HG03175 (cell line): ENCODE data around the gene MYOM1.

Source experiments
- ATAC-seq: cut with Tn5 transposase; IDR thresholded peaks from one replicate; pipeline ENCODE4 v1.9.1; 2021; ENCODE audit warnings: mild to moderate bottlenecking, moderate library complexity; ENCODE audit not compliant: unreplicated experiment

The MYOM1 gene

DNA sequence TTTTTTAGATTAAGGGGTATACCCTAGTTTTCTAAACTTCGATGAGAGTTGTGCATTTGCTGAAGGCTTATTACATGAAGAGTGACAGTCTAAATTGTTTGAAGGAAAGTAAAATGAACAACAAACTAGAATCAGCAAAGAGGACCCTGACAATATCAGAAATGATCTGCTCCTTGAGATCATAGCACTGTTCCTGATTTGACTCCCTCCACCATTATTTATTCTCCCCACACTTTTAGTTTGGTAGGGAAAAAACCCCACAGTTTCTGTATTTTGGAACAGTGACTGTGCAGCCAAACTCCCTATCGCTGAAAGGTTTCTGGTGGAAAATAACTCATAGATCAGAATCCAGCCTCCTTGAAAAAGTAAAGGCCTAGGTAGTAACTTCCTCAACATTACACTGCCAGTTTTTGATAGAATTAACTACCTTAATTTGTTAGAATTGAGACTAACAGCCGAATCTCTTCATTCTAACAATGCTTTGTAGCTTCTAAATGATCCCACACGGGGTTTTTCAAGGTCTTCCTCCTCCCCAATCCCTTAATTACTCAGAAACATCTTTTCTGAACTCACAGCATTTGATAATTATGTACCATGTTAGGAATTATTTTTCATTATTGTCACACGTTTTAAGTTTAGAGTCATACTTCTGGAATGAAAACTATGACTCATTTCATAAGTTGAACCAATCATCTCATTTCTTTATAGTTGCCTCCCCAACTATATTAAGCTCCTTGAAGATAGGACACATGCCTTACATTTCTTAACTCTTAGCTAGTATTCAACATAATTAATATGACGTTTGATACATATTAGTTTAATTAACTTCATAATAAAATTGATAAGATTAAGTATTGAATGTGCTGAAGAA is 30.7 kb upstream of the MYOM1 start:
- no peak for ATAC-seq

DNA sequence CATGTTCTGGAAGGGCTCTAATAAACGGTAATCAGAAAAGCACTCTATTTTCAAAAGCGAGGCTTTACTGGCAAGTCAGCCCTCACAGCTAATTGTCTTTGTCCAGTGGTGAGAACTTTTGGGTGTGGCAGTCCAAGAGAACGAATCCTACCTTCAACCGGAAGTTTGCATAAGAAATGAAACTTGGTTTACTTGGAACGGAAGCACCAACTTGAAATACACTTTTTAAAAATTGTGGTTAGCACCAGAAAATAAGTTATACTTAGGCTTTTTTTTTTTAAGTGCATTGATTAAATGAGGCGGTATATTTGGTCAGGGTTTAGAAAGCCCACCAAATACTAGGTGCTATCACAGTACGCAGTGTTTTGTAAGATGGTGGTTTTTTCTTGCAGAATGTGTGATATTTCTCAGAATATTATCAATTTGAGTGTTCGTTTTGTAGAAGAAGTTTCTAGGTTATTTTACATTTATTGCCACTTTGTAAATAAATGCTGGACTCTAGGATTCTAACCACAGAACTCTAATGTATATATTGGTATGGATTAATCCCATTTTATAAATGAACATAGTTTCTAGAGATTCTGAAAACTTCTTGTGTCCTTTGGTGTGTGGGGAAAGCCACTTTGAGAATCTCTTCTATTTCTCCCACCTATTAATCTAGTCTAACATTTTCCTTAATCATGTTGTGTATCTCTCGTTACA is 29.0 kb upstream of the MYOM1 start:
- no peak for ATAC-seq

DNA sequence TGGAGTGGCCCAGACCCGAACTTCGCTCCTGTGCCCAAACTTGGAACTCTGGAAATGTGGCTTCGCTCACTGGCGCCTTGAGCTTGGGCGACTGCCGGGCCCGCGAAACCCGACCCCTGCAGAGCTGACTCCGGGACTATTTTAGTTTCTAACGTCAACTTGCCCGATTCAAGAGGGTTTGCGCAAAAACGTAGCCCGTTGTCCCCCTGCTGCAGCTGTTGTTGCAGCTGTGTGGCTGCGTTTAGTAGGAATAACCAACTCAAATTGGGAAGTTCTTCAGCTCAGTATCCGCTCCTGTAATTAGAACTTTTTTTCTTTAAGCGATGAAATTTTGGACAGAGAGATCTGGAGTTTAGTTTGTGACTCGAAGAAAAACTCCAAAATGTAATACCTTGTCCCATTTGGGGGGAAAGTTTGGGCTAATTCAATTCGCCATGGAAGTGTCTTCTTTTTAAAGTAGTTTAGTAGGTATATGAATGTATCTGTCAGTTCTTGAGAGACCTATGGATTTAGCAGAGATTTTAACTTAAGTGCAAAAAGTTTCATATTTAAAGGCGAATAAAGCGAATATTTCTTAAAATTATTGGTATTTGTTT is 28.4 kb upstream of the MYOM1 start:
- ATAC-seq: no peak

DNA sequence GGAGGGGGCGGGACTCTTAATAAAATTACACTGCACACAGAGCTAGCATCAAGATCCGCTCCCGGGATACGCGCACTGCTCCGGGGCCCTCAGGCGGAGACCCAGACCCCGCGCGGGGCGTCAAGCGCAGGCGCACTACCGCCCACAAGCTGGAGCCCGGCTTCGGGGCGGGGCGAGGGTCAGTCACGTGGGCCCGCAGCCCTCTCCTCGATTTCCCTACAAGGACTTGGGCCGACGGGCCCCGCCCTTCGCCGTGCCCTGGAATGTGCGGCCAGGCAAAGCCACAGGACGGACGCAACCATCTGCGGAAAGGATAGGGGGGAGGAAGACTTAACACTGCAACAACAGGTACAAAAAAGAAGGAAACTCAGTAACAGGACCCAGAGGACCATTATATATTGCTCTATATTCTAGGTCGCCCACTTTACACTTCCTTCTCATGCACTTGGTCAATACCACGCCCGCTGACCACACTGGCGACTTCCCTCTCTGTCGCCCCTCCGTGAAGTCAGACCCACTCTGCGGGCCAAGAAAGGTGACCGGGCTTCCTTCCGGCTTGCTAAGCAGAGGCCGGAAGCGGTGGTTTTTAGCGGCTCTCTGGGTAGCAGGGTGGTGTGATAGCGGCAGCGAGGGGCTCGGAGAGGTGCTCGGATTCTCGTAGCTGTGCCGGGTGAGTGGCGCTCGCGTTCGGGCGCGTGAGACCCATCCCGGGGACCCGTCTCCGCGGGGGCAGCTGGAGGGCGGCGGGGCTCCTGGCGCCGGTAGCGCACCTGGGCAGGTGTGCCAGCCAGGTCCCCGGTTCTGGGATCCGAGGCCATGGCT is 27.7 kb upstream of the MYOM1 start, which contains the start of gene MYL12A:
Gene MYL12A, plus strand, starts transcription at position 562 of the 822 bp plus-strand sequence. CDS start 5,447 bp downstream, outside the sequence.
- peak; percentile 86 for ATAC-seq

DNA sequence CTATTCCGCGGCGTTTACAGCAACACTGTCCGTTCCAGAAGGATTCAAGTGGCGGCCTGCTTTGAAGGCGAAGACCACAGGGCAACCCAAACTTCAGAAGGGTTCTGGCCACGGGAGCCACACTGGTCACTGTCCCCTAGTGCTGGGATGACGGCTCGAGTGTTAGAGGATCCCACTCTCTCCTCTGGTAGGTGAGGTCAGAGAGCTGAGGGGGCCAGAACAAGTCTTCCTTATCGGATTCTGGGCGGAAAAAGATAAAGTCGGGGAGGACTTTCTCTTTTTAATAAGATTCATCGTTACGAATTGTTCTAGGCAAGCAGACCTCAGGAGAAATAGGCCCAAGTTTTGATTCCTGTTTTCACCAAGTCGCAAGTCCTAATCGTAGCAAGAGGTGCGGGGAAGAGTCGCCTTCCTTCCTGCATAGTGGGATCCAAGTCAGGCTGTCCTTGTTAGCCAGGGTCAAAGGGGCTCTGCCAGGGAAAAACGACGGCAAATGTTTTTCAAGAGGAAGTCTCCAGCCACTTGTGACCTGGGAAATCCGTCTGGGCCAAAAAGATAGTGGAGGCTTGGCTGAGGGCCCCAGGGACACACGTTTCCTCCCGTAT is 27.0 kb upstream of the MYOM1 start:
- ATAC-seq: peak; percentile 1

DNA sequence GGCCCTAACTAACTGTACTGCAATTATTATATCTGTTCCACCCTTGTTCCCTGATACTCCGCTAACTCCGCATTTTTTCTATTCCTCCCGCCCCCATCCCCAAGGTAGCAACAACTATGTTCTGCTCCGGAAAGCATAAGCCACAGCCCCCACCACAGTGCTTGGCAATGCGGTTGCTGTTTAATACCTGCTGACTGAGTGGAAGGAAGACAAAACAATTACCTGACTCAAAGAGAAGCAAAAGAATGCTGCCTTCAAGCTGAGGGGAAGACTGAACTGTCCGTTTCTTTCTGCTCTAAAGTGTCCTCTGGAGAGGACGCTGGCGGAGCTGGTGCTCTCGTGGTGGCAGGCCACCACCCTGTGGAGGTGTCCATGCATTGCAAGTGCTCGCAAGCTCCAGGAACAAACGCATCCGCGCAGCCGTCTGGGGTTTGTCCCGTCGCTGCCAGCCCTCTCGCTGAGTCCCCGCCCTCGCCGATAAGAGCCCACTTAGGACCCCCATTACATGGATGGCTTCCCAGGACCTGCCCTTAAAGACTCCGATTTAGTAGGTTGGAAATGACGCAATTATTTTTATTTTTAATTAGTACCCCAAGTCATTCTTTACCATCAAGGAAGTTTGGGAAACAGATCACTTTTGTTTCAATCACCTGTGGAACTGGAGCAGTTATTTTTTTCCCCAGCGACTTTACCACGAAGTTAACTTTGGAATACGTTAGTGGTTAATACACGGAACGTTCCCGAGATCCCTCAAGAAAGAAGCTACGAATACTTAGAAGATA is 26.3 kb upstream of the MYOM1 start:
- peak; percentile 54 for ATAC-seq

DNA sequence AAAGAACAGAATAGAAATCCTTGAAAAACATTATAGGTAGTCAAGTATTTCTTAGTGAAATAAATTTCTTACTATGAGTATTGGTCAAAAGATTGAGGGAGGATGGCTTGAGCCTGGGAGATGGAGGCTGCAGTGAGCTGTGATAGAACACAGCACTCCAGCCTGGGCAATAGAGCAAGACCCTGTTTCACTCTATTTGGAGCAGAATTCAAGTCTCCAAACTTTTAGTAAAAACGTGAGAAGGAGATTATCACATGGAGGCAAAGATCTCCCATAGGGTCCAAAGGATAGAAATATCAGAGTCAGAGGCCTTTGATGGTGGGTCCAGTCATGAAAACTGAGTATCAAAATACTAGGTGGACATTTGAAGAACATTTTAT is 25.4 kb upstream of the MYOM1 start:
- ATAC-seq: no peak

DNA sequence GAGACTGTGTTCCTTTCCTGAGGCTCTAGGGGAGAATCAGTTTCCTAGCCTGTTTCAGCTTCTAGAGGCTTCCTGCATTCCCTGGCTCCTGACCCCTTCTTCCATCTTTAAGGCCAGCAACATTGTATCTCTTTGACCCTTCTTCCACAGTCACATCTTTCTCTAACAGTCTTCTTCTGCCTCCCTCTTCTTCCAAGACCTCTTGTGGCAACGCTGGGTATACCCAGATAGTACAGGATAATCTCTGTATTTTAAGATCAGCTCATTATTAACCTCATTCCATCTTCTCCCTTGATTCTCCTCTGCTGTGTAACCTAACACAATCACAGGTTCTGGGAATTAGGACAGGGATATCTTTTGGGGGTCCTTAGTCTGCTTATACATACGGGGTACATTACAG is 19.0 kb upstream of the MYOM1 start:
- no peak for ATAC-seq

DNA sequence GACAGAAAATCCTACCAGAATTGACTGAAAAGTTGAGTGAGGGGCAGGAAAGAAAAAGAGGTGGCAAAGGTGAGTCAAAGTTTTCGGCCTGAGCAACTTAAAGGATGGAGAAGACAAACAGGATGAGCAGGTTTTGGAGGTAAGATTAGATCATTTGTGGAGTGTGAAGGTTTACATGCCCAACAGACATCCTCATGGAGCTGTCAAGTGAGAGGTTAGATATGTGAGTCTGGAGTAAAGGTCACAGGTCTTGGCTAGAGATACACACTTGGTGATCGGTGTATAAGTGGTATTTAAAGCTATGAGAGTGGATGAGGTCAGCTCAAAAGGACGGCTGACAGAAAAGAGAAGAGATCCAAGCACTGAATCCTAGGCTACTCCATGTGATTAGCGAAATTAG is 16.7 kb upstream of the MYOM1 start:
- no peak for ATAC-seq

DNA sequence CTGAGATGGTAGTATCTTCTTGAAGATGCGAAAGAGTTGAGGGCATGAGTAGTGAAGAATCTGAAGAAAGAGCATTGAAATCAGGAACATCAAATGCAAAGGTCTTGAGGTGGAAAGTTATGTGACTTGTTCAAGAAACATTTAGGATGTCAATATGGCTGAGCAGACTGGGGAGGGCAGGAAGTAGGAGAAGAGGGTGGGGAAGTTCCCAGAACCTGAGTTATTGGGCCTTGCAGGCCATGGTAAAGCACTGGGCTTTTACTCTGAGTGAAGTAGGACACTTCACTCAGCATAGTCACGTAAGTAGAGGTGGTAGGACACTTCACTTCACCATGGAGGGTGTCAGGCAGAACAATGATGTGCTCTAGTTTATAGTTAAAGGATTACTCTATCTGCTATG is 16.1 kb upstream of the MYOM1 start:
- ATAC-seq: no peak

DNA sequence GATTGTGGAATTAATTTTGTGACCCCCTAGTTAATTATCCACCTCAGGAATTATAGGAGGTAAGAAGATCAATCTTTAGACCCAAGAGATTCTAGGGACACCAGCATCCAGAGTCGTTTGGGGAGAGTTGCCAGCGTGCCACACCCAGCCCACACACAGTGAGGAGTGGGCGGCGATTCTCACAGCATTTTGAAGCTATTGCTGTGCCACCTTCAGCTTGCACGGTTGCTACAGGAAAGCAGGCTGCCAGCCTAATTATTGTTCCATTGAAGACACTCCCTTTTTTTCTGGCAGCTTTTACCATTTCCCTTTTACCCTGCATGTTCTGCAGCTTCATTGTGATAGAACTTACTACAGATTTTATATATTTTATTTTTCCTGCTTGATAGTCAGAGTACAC is 14.7 kb upstream of the MYOM1 start:
- ATAC-seq: no peak

DNA sequence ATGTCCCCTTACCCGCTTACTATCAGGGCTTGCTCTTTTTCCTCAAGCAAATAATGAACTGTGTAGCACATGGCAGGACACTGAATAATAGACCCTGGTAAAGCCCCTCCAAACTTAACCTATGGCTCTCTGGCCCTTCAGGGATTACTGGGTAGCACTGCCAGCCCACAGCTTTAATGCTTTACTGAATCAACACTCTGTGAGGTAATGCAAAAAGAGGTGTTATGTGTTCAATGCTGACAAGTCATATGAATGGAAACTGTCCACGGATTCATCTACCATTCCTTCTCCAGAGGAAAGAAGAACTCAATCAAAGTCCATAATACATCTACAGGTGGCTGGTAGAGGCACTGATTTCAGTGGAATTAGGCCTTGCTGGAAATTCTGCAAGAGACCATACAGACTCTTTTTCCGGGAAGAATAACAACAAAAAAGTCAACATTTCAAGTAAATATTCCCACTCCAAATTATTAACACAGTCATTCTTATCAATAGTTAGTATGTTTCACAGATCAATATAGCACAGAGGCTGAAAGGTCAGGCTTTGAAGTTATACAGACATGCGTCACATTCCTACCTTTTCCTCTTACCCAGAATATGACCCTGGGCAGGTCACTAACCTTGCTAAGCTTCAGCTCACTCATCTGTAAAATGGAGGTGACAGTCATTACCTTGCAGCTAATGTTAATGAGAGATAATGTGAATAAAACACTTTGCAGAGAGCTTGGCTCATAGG is 13.8 kb upstream of the MYOM1 start:
- no peak for ATAC-seq

DNA sequence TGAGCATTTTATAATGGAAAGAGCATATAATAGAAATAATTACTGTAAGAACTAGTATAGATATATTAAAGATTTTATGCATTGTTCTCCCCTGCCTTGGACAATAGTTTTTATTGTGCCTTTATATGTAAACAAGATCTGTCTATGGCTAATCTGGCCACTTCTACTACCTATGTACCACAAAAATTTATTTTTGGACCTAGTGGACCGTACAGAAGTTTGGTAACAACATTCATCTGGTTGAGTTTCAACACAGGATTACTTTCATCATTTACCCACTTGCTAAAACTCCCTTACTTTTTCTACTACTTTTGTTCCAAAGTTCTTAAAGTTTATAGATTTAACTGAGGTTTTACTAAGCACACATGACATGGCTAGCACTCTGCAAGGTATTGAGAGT is 13.2 kb upstream of the MYOM1 start:
- ATAC-seq: no peak

DNA sequence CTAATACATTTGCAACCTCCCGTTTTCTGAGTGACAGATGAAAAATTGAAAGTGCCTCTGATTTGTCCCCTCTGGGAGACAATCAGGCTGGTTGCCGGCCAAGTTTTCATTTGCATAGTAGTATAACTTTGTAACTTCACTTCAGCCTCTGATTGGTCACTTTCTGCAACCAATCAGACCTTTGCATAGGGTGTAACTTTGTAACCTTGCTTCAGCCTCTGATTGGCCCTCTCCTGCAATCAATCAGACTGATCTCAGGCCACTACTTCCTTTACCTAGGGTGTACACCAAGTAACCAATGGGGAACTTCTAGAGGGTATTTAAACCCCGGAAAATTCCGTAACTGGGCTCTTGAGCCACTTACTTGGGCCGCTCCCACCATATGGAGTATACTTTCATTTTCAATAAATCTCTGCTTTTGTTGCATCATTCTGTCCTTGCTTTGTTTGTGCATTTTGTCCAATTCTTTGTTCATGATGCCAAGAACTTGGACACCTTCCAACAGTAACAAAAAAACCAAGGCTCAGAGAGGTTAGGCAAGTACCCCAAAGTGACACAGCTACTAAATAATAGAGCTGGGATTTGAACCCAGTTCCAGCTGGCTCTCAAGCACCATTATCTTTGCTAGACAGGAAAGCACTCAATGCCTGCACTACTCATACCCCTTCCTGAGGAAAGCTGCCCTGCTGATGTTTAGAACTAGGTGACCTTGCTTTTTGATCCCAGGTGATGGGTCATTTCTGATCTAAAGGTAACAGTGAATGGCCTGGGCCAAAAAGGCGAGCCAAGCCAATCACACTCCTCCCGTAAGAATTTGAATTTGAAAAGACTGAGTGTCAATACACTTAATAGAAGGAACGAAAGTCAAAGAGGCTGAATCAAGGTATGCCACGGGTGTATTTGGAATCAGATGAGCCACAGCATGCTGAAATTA is 10.9 kb upstream of the MYOM1 start:
- ATAC-seq: no peak

DNA sequence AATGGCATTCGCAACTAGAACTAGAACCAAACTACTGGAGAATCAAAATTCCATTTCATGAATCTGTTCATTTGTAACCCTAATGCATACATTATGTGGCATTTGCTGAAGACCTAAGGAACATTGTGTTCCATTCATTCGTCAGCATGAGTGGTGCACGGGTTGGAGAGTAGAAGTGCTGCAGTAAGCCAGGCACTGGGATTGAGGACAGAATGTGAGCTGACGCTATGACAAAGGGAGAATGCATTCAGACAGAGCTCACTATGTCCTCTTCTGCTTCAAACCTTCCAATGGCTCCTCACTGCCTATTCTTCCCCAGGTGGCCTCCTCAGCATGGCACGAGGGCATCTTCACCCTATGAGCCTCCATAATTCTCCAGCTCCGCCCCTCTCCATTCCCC is 6.3 kb upstream of the MYOM1 start:
- no peak for ATAC-seq

DNA sequence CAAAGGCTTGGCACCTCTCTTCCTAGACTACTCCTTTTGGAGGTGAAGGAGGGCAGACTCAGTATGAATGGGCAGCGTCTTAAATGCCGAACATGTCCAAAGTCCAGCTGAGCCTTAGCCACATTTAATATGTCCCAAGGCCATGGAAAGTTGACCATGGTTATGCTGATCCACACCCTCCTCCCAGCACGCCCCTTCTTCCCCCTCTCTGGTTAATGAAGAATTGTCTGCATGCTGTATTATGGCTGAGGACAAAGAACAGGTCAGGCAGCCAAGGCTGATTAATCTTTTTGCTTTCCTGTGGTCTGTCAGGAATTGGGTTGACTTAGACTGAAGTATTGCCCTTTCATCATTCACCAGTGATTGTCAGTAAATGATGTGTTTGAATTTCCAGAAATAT is 5.8 kb upstream of the MYOM1 start:
- ATAC-seq: no peak

DNA sequence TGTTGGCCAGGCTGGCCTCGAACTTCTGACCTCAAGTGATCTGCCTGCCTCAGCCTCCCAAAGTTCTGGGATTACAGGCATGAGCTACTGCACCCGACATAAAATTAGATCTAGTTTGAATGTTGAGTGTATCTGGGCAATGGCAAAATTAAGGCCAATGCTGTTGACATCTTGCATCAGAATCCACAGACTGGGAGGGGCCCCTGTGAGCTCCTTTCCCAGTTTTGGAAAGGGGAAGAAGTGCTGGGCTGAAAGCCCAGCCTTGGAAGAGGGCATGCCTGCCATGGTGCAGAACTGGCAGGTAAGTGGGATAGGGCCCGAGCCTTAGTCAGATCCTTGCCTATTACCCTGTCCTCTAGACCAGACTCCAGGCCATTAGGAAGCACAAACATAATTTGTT is 4.5 kb upstream of the MYOM1 start:
- no peak for ATAC-seq

DNA sequence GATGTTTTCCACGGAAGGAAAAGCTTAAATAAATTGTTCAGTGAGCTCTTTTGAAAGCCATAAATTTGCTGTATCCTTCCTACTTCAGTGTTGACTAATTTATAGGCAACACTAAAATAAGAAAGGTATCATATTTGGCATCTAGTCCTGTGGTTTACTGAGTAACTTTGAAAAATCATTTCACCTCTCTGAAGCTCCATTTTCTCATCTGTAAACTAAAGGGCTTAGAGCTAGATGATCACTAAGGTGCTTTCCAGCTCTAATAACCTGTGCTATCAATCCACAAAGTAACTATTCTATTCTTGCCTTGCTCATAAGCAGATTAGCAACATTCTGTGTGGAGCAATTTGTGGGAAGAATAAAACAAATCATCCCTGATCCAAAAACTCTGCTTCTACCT is 3.6 kb upstream of the MYOM1 start:
- ATAC-seq: no peak
